Gastrocnemius medialis (tissue), 4 donors: ENCODE measurements around the gene DNAJC5G.

Experiments used
- POLR2A ChIP-seq, 2 donors: fragments of 450-650 bp; IDR thresholded peaks; one replicate each; pipeline ENCODE4 v1.6.1; 2017; ENCODE audit warnings: antibody characterized with exemption in 2 of 2, mild to moderate bottlenecking in 2 of 2, moderate library complexity in 2 of 2
- TF ChIP-seq, protein P1 (sequence below), 5 experiments: fragments of 450-650 bp in 3 of 5; fragments of 200-600 bp in 2 of 5; sonication (generic) in 2 of 5; IDR thresholded peaks in 4 of 5; conservative IDR thresholded peaks in 1 of 5; 1 replicate in 4 of 5; 2 replicates in 1 of 5; pipeline ENCODE4 v1.5.1; 2016 to 2019; ENCODE audit warnings: antibody characterized with exemption in 5 of 5, mild to moderate bottlenecking in 3 of 5, moderate library complexity in 3 of 5

- TF ChIP-seq, protein P1, sequence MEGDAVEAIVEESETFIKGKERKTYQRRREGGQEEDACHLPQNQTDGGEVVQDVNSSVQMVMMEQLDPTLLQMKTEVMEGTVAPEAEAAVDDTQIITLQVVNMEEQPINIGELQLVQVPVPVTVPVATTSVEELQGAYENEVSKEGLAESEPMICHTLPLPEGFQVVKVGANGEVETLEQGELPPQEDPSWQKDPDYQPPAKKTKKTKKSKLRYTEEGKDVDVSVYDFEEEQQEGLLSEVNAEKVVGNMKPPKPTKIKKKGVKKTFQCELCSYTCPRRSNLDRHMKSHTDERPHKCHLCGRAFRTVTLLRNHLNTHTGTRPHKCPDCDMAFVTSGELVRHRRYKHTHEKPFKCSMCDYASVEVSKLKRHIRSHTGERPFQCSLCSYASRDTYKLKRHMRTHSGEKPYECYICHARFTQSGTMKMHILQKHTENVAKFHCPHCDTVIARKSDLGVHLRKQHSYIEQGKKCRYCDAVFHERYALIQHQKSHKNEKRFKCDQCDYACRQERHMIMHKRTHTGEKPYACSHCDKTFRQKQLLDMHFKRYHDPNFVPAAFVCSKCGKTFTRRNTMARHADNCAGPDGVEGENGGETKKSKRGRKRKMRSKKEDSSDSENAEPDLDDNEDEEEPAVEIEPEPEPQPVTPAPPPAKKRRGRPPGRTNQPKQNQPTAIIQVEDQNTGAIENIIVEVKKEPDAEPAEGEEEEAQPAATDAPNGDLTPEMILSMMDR (IDR thresholded peaks at IDR 0.05 in 4 of 5, conservative IDR thresholded peaks at IDR 0.05 in 1 of 5), result no peak
- TF ChIP-seq POLR2A (IDR thresholded peaks at IDR 0.05), result no peak
These were observed 36.3 kb upstream of the DNAJC5G start for GRCh38 chr2:27238976-27239375.
